ENCODE results near the gene DYNLT5.
"Not testable (repeated sequence)": the region's sequence is repeated elsewhere in the genome, so short reads cannot be mapped to it uniquely, and the experiment has no call there.

DYNLT5 gene, protein sequence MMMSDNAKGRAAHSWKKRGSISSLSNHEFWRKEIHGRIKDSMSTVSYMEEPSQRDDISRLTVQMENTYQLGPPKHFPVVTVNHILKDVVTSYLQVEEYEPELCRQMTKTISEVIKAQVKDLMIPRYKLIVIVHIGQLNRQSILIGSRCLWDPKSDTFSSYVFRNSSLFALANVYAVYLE

DNA sequence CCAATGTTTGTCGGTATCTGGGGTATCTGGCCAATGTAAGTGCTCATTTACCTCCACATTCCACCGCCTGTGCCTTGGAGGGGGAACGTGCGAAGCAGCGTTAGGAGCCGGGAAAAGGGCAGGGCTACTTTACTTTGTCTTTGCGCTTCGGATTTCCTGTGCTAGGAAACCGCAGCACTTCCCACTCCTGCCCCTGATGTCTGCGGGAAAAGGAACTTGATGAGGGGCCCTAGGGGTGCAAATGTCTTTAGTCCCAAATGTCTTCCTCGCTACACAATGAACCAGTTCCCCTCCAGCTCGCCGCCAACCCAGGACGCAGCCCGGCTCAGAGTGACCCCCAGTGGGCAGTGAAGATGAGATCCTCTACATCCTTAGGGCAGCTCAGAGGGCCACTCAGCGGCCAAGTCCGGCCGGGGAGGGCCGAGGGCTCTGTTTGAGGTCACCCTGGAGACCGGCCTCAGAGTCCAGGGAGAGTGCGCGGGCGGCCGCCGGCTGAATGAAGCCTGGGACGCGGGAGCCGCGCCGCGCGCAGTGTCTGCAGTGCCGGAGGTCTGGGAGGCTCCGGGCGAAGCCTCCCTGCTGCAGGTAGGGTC, at the start of gene DYNLT5:
DYNLT5 (plus strand) TSS at position 460 of the 593 bp plus-strand sequence. CDS start 2,200 bp downstream, outside the sequence.
- no peak for DNase-seq

DNA sequence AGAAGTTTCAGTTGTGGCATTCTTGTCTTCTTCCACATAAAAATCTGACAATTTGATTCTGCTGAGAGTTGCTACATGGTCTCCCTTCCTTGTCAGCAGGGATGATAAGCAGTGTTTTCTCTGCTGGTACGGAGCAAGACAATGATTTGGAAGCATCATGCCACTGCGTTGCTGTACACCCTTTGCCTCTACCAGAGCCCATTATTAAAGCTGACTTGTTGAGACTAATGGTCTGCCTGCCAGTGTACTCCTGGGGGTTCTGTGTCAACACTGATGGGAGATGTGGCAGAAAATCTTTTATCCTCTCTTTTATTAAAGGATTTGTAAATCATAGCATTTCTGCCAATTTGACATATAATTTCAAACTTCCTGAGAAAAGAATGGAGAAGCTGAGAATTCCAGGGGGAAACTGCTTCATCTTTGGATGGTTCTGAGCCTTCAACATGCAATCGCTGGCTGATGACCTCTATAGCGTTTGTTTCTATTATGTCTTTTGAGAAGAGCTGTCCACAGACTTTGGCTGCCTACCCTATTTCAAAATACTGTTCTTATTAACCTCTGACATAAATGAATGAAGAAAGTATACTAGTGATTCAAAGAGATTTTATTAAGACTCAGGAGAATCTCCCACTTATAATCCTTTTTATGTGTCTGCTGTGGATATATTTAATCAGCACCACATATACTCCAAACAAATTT, 47.9 kb upstream of the DYNLT5 start:
- no peak for DNase-seq

DNA sequence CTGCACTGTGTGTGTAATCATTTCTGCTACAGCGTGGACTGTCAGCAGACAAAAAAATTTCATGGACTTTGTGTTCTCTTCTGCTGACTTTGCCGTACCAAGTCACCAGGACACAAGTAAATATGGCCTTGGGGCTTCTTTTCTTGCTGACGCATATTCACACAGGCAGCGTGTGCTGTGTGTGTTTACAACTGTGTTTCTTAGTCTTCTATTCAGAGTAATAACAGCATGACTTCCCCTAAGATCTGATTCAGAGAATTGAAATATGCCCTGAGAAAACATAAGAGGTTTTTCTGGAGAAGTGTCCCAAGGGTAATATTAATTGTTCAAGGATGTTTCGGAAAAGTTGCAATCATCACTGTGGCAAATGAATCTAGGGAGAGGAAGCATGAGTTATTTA, 47.1 kb upstream of the DYNLT5 start:
- DNase-seq, result no peak

DNA sequence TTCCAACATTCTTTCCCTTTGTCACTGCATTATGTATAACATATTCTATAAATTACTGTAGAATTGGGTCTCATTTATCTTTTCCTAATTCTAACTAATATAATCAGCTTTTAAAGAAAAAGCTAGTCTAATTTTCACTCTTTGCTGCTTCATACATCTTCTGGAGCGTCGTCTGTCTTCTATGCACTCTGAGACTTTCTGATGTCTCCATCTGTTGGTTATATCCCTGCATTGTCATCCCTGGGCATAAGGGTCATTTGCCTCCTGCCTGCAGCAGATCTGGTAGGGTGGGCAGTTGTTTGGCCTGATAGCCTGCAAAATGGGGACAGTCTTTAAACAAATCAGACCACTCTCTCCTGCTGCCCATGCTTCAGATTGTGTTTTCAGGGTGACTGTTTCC, 40.8 kb upstream of the DYNLT5 start:
- DNase-seq, result no peak

DNA sequence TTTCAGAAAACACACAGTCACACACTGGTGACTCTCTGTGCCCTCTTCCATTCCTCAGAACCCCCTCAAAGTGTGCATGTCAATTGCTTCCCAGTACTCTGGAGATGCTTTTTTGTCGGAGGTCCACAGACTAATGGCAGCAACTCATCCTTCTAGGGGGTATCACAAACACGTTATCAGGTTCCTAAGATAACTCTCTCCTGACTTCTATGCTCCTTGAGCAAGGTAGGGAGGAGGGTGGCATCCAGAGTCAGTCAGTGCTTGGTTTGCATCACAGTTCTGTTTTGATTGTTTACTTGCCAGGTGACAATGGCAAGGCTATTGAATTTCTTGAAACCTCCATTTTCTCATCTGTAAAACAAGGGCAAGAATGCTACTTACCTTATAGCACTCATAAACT, 39.4 kb upstream of the DYNLT5 start:
- DNase-seq, result no peak

DNA sequence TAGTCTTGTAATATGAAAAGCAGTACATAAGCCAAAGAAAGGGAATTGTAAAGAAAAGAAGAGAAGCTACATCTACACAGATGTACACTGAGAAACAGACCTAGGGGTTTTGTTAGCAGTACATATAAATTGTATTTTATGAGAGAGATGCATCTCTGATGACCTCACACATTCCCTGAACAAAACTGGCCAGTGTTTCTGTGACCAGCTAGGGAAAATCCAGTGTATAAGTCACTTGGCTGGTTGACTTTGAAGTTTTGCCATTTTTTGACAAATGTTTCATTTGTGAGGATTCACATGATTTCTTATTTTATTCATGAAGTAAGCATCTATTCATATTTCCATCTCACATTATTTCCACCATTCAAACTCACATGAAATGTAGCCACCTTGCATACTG, 28.3 kb upstream of the DYNLT5 start:
- no peak for DNase-seq

DNA sequence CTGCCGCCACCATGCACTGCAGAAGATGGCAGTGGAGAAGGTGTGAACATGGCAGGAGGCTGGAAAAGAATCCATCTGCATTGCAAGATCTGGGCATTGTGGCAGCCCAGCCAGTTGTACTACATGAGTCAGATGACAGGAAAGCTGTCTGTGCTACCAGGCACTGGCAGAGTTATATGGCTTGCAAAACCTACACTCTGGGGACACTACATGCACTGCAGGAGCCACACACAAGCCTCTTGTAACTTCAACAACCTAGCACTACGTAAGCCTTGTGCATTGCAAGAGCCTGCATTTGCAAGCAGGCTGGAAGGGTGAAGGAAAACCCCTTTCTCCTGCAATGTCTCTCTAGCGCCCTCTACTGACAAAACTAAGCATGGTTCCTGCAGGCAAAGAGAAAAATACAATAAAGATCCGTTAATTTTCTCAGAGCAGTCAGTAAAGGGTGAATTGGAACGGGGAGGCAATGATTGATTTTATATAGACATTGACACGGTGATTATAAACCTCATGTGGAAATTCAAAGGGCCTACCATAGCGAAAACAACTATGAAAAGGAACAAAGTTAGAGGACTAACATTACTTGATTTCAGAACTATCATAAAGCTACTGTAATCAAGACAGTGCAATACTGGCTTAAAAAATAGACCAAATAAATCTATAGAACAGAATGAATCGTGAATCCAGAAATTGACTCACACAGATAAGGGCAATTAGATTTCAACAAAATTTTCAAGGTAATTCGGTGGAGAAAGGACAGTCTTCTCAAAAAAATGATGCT, 26.2 kb upstream of the DYNLT5 start:
- peak; percentile 36 for DNase-seq

DNA sequence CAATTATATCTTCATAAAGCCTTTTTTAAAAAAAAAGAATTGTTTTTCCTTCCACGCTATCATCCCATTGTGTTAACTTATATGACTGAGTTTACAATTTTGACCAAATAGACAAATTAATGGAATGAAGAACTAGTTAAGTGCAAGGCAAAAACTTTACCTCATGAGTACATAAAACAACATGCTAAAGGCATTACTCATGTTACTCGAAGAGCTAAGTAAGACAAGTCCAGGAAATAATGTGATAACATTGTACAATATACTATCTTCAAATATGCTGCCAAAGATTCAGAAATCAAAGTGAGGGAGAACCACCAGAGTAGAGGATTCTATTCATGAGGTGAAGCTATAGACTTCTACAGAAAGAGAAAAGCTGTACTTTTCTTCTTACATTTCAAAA, 24.2 kb upstream of the DYNLT5 start:
- no peak for DNase-seq

DNA sequence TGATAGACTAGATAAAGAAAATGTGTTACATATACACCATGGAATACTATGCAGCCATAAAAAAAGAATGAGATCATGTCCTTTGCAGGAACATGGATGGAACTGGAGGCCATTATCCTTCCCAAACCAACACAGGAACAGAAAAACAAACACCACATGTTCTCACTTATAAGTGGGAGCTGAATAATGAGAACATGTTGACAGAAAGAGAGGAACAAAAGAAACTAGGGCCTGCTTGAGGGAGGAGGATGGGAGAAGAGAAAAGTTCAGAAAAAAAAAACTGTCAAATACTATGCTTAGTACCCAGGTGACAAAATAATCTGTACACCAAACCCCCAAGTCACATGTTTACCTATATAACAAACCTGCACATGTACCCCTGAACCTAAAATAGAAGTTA, 23.5 kb upstream of the DYNLT5 start:
- DNase-seq, result not testable (repeated sequence)

DNA sequence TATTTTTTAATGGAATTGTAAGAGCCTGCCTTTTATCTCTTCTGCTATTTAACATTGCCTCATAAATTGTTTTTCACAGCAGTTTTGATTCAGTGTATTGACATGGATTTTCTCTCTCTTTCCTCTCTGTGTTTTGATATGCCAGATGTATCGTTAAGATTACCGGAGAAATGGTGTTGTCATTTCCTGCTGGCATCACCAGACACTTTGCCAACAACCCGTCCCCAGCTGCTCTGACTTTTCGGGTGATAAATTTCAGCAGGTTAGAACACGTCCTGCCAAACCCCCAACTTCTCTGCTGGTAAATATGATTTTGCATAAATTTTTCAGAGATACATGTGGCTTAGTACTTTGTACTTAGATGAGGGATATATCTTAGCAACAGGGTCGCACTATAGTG, 23.1 kb upstream of the DYNLT5 start:
- no peak for DNase-seq

DNA sequence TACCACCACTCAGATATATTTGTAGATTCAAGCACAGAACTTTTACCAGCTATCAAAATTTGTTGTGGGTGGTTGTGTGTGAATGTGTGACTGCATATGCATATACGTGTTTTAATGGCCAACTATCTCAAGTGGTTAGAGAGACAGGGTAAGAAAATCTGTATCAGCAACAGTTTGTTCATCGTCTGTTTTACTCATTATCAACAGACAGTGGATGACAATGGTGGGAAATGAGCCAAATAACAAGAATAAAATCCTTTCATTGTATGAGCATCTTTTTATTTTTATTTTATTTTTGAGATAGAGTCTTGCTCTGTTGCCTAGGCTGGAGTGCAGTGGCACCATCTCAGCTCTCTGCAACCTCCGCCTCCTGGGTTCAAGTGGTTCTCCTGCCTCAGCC, 22.7 kb upstream of the DYNLT5 start:
- DNase-seq, result no peak

DNA sequence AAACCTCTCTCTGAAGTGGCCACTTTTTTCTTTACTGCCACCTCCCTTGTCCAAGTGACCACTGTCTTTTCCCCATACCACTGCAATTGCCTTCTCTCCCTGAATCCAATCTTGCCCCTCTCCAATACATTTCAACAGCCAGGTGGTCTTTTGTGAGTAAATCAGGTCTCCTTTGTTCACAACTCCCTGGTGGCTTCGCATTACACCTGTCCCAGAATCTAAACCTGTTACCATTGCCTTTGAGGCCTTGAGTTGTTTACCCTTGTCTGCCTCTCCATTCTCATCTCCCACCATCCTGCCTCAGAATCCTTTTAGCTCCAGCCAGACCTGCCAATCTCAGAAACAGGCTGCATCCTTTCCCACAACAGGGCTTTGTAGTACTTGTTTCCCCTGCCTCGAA, 21.8 kb upstream of the DYNLT5 start:
- no peak for DNase-seq

DNA sequence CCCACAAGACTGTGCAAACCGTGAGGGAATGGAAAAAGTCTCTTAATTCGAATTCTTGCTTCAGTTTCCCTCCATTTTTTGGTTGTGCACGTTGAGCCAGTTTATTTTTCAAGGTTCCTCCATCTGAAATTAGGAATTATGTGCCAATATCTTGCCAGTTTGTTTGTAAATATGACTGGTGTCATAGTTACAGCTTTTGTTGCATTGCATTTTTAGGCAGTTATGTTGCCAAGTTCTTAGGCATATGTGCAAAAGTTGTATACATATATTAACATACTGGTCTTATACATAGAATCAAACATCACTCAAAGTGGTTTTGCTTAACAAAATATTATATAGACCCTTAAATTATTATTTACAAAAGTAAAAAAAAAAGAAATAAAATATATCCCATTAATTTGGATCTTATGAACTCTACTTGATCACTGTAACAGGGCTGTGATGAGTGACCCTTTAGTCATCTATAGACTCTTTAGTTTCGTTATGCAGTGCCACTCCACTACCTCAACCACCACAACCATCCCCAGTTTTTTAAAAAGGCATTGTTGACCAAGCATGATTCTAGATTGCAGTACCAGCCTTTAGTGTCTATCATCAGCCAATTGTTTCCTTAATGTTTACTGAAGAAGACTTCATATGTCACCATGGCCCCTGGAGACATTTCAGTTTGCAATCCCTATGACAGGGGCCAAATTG, 20.9 kb upstream of the DYNLT5 start:
- DNase-seq, result no peak

DNA sequence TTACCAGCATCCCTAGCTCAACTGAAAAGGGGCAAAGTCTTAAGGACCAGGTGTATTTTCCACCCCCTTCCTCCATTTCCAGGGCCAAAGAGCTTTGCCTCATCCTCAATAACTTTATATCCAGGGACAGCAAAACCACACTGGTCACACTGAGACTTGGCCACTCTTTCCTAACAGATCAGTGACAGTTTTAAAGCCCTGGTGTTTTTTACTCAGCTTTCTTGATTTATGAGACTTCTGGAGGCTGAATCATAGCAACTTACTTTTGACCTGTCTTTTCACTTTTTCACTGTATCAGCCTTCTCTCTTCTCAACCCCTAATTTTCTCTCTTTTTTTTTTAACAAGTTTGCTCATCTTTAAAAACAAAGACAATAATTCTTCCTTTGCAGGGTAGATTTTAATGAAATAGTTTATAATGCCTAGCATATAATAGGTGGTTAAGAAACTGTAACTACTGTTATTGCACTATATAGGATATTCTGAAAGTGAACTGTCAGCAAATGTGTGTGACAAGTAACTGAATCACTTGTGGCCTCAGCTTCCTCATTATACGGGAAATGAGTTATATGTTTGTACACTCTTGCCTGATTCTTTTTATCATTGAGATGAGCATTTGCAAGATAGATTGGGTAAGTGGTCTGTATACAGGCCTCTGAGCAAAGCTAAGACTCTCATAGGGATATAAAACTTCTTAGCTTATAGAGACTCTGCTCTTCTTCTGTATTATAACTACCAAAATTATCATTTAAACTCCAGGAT, 19.7 kb upstream of the DYNLT5 start:
- no peak for DNase-seq

DNA sequence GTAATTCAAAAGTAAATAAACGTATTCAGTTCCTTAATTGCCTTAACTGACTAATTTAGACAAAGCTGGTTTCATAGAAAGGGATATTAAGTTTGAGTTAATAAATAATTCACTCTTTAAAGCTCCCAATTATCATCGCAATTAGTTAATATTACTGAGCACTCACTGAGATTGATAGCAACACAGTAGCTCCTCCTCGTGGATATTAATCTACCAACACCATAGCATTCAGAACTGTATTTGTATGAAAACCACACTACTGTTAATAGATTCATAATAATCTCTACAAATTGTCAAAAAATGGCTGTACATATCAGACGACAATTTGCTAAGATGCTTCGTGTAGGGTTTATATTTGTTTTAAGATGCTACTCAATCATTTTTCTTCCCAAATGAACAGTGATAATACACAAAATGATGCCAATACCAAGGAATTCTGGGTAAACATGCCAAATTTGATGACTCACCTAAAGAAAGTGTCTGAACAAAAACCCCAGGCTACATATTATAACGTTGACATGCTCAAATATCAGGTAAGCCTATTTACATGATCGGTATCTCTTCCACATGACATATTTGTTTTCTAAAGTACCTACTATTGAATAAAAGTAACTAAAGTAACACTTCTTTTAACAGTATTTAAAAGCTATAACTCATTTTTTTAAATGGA, 18.8 kb upstream of the DYNLT5 start:
- no peak for DNase-seq

DNA sequence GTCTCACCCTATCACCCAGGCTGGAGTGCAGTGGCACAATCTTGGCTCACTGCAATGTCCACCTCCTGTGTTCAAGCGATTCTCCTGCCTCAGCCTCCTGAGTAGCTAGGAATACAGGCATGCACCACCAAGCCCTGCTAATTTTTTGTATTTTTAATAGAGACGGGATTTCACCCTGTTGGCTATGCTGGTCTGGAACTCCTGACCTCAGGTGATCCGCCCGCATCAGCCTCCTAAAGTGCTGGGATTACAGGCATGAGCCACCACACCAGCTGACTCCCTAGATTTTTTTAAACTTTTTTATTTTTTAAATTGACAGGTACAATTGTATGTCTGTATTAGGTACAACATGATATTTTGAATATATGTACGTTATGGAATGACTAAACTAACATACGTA, 17.7 kb upstream of the DYNLT5 start:
- not testable (repeated sequence) for DNase-seq

DNA sequence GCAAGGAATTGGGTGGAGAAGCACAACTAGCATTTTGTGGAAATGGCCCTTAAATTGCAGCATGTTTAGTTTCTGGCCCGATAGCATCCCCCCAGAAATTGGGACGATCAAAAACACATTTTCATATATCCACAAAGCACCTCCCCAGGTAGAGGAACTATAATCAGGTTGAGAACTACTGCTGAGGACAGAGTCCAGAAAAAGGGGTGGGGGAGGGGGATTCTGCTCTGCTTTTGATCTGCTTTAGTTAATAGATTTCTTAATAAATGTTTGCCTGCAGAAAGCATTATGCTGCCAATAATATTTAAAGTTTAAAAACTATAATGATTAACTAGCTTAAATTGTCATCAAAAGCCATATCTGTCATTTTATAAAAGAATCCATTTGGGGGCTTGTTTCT, 14.4 kb upstream of the DYNLT5 start:
- no peak for DNase-seq

DNA sequence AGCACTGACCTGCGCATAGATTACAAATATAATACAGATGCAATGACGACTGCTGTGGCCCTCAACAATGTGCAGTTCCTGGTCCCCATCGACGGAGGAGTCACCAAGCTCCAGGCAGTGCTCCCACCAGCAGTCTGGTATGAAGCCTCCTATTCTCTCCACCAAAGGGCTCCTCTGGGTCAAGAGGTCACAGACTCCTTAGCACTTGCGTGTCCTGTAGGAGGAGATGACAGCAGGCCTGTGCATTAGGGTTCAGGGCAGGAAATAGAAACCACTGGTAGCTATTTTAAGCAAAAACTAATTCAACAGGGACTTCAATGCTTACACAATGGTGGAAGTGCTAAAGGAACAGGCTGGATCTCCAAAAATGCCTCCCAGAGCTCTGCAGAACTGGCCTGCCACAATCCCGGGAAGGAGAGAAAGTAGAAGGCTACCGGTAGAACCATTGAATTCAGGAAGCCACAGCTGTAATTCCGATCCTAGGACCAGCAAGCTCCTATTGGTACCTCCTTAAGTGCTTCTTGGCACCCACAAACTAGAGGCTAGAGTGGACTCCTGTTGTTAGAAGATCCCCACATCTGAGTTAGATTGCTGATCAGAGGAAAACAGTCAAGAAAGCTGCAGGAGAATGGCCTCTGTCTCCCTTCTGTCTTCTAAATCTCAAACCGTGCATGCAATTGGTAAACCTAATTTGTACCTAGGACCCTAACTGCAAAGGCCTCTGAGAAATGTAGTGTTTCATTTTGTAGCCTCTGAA, 12.7 kb upstream of the DYNLT5 start:
- no peak for DNase-seq

DNA sequence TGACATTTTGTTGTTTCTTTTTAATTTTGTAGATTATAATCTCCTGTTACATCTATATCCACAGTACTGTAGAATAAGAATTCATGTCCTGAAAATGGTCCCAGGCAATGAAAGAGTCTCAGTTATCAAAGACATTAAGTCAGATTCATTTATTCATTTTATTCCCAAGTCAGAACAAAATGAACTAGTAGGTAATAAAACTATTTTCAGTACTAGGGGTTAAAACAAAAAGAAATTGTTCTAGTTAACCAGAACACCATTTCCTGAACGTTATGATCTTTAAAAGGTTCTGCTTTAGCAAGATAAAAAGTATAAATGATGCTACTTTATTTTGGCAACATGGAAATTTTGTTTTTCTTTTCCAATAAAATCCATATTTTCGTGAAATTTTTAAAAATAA, 6.8 kb upstream of the DYNLT5 start:
- no peak for DNase-seq

DNA sequence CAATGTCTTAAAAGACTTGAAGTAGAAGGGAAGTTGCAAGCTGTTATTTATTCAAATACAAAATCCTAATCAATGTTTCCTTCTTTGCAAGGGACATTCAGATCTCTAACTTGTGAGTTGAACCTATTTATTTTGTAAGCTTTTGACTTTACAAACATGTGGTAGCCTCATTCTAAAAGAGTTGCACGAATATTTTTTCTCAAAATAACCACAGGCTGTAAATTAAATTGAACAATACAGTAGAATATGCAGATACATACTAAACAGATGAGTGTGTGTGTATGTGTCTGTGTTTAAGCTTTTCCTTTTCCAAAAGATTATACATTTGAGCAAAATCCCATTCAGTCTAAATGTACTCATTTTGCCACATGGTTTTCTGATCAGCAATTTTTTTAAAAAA, 4.8 kb upstream of the DYNLT5 start:
- DNase-seq, result no peak

DNA sequence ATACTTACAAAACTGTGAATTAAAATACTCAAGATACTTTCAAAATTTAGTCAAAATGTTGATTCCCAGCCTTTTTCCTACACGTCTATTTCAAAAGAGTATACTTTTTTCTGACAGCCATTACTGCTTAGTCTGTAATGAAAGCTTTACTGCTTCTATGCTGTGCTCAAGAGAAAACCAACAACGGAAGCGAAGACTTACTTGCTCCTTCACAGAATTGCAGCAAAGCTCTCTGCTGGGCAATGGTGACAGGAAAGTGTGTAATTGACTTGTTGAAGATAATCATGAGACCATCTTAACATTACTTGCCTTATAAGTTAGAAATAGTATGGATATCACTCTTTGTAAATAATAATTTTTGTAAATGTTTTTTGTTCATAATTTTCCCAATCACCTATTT, 1.7 kb upstream of the DYNLT5 start:
- DNase-seq, result no peak
